Adipocyte (in vitro differentiated cells): ENCODE measurements around the gene ARL6.

Experiments
- DNase-seq: peaks from one replicate; pipeline ENCODE4 v3.0.0-alpha.2; 2015; ENCODE audit warnings: low read depth
- H3K27me3 ChIP-seq: replicated peaks from 2 replicates; pipeline ENCODE4 v1.7.0; 2013; ENCODE audit warnings: mild to moderate bottlenecking, low read length, moderate library complexity; ENCODE audit not compliant: control insufficient read depth, insufficient read depth
- H3K36me3 ChIP-seq: 2 replicates; pipeline ENCODE4 v1.7.0; 2013; ENCODE audit warnings: low read length, mild to moderate bottlenecking, moderate library complexity; ENCODE audit not compliant: control insufficient read depth, insufficient read depth, severe bottlenecking
- H3K4me1 ChIP-seq: 2 replicates; pipeline ENCODE4 v1.7.0; 2013; ENCODE audit warnings: mild to moderate bottlenecking, low read length, moderate library complexity; ENCODE audit not compliant: control insufficient read depth, insufficient read depth
- H3K4me3 ChIP-seq: 2 replicates; pipeline ENCODE4 v1.7.0; 2013; ENCODE audit warnings: mild to moderate bottlenecking, low read length, moderate library complexity
- H3K9ac ChIP-seq: 2 replicates; pipeline ENCODE4 v1.7.0; 2013; ENCODE audit warnings: mild to moderate bottlenecking, low read length, moderate library complexity
- H3K9me3 ChIP-seq: 2 replicates; pipeline ENCODE4 v1.7.0; 2013; ENCODE audit warnings: mild to moderate bottlenecking, low read length, moderate library complexity; ENCODE audit not compliant: control insufficient read depth

Gene ARL6

GRCh38 chr3:97764407-97765238, at the start of gene ARL6:
TSS of gene ARL6 (plus strand) at chr3:97764758. CDS start at chr3:97768108, 3,350 bp downstream.
- H3K36me3 ChIP-seq, result no peaks in the 10 kb centered on the region
- H3K9ac ChIP-seq, result peak within 1 kb of the TSS; percentile 86
- H3K4me1 ChIP-seq, result peaks cover 11% of the 10 kb centered on the region
- H3K9me3 ChIP-seq, result no peaks in the 10 kb centered on the region
- H3K4me3 ChIP-seq, result peak within 1 kb of the TSS; percentile 100
- DNase-seq, result peak; percentile 93
- no peaks in the 10 kb centered on the region for H3K27me3 ChIP-seq

- Histone ChIP-seq H3K9ac (no peak overlapping the region), H3K4me1 (peaks cover 19% of the 10 kb centered on the region), H3K27me3 (no peaks in the 10 kb centered on the region), H3K4me3 (peak overlapping the region; percentile 48), H3K36me3 (no peaks in the 10 kb centered on the region), H3K9me3 (no peaks in the 10 kb centered on the region)
- DNase-seq, result peak; percentile 92
Measured at GRCh38 chr3:97719156-97719821, 45.3 kb upstream of the ARL6 start.

- H3K36me3 ChIP-seq, result no peaks in the 10 kb centered on the region
- no peak overlapping the region for H3K4me3 ChIP-seq
- peaks cover 24% of the 10 kb centered on the region for H3K4me1 ChIP-seq
- H3K27me3 ChIP-seq, result no peaks in the 10 kb centered on the region
- H3K9me3 ChIP-seq, result no peaks in the 10 kb centered on the region
- H3K9ac ChIP-seq, result no peak overlapping the region
- peak; percentile 59 for DNase-seq
Measured at GRCh38 chr3:97720417-97720816, 44.1 kb upstream of the ARL6 start.

GRCh38 chr3:97721446-97721845, 43.1 kb upstream of the ARL6 start:
- no peak overlapping the region for H3K9ac ChIP-seq
- DNase-seq, result no peak
- no peak overlapping the region for H3K4me3 ChIP-seq
- H3K4me1 ChIP-seq, result peaks cover 28% of the 10 kb centered on the region
- H3K36me3 ChIP-seq, result no peaks in the 10 kb centered on the region
- H3K9me3 ChIP-seq, result no peaks in the 10 kb centered on the region
- H3K27me3 ChIP-seq, result no peaks in the 10 kb centered on the region

- Histone ChIP-seq H3K9ac (no peak overlapping the region), H3K4me1 (peaks cover 8% of the 10 kb centered on the region), H3K9me3 (no peaks in the 10 kb centered on the region), H3K36me3 (no peaks in the 10 kb centered on the region), H3K4me3 (no peak overlapping the region), H3K27me3 (no peaks in the 10 kb centered on the region)
- DNase-seq, result no peak
Measured at GRCh38 chr3:97736928-97737327, 27.6 kb upstream of the ARL6 start.

GRCh38 chr3:97738761-97739160, 25.8 kb upstream of the ARL6 start:
- DNase-seq, result no peak
- Histone ChIP-seq H3K9me3 (no peaks in the 10 kb centered on the region), H3K4me1 (no peaks in the 10 kb centered on the region), H3K9ac (no peak overlapping the region), H3K4me3 (no peak overlapping the region), H3K36me3 (no peaks in the 10 kb centered on the region), H3K27me3 (no peaks in the 10 kb centered on the region)

GRCh38 chr3:97742036-97742435, 22.5 kb upstream of the ARL6 start:
- H3K4me3 ChIP-seq, result no peak overlapping the region
- H3K36me3 ChIP-seq, result no peaks in the 10 kb centered on the region
- no peak overlapping the region for H3K9ac ChIP-seq
- H3K9me3 ChIP-seq, result no peaks in the 10 kb centered on the region
- H3K27me3 ChIP-seq, result no peaks in the 10 kb centered on the region
- H3K4me1 ChIP-seq, result no peaks in the 10 kb centered on the region
- DNase-seq, result no peak

- H3K4me3 ChIP-seq, result no peak overlapping the region
- H3K36me3 ChIP-seq, result no peaks in the 10 kb centered on the region
- no peak for DNase-seq
- no peaks in the 10 kb centered on the region for H3K9me3 ChIP-seq
- no peaks in the 10 kb centered on the region for H3K27me3 ChIP-seq
- no peaks in the 10 kb centered on the region for H3K4me1 ChIP-seq
- H3K9ac ChIP-seq, result no peak overlapping the region
Measured at GRCh38 chr3:97744289-97744688, 20.3 kb upstream of the ARL6 start.

- H3K9ac ChIP-seq, result peak overlapping the region; percentile 86
Measured at GRCh38 chr3:97763586-97764406, 762 bp upstream of the ARL6 start.

GRCh38 chr3:97765336-97765735, 778 bp downstream of the ARL6 start:
- peak overlapping the region; percentile 100 for H3K4me3 ChIP-seq
- H3K9me3 ChIP-seq, result no peaks in the 10 kb centered on the region
- H3K9ac ChIP-seq, result peak overlapping the region; percentile 86
- peak; percentile 19 for DNase-seq
- no peaks in the 10 kb centered on the region for H3K36me3 ChIP-seq
- H3K4me1 ChIP-seq, result peaks cover 11% of the 10 kb centered on the region
- no peaks in the 10 kb centered on the region for H3K27me3 ChIP-seq

More at GRCh38 chr3:97763586-97764406, 762 bp upstream of the ARL6 start:
- no peak for DNase-seq
- H3K4me3 ChIP-seq, result peak overlapping the region; percentile 100
- no peaks in the 10 kb centered on the region for H3K9me3 ChIP-seq
- no peaks in the 10 kb centered on the region for H3K36me3 ChIP-seq
- peaks cover 11% of the 10 kb centered on the region for H3K4me1 ChIP-seq
- no peaks in the 10 kb centered on the region for H3K27me3 ChIP-seq

GRCh38 chr3:97772926-97773325, 8.4 kb downstream of the ARL6 start:
- DNase-seq, result no peak
- no peak overlapping the region for H3K9ac ChIP-seq
- peaks cover 2% of the 10 kb centered on the region for H3K9me3 ChIP-seq
- no peaks in the 10 kb centered on the region for H3K36me3 ChIP-seq
- no peaks in the 10 kb centered on the region for H3K27me3 ChIP-seq
- no peaks in the 10 kb centered on the region for H3K4me1 ChIP-seq
- H3K4me3 ChIP-seq, result no peak overlapping the region
